ENCODE data around the gene RNF133. TPM values are rescaled to one million over a fixed set of nuclear protein-coding genes. Genes with fewer than 3 reads are reported as not detected.
"Not testable (repeated sequence)": the region's sequence is repeated elsewhere in the genome, so short reads cannot be mapped to it uniquely, and the experiment has no call there.

Gene RNF133
- total RNA-seq, 2 donors from 2014 or later: 0.86 TPM; not detected in 1

- H3K9me3 ChIP-seq (ENCODE audit: control insufficient read depth, low read length): peaks cover 10% of the 10 kb centered on the region
- H3K9me3 Mint-ChIP-seq: peaks cover 13% of the 10 kb centered on the region
- 100% methylated on average over 1 of the region's 2 CpGs; no CpG with 5 or more reads in 1 of the 2 experiments for WGBS, 2 experiments (ENCODE audit: insufficient coverage in 1 of 2, insufficient read length in 1 of 2)
- no peak overlapping the region for H3K27ac Mint-ChIP-seq
- H3K36me3 ChIP-seq (ENCODE audit: control insufficient read depth, insufficient read depth, low read length): no peaks in the 10 kb centered on the region
- H3K4me1 ChIP-seq (ENCODE audit: control insufficient read depth, insufficient read depth, low read length): no peaks in the 10 kb centered on the region
- no peaks in the 10 kb centered on the region for H3K27me3 Mint-ChIP-seq (ENCODE audit: insufficient read depth)
- H3K4me3 ChIP-seq (ENCODE audit: low read length): no peak overlapping the region
- H3K4me1 Mint-ChIP-seq: peaks cover 1% of the 10 kb centered on the region
- H3K9ac ChIP-seq (ENCODE audit: extremely low read depth, low read length, poor library complexity, severe bottlenecking): no peak overlapping the region
- no peak overlapping the region for H3K27ac ChIP-seq (ENCODE audit: low read depth, low read length)
- peaks cover 1% of the 10 kb centered on the region for H3K36me3 Mint-ChIP-seq (ENCODE audit: low read depth)
- no peak overlapping the region for H3K4me3 Mint-ChIP-seq
- no peak for TF ChIP-seq CTCF (conservative IDR thresholded peaks at IDR 0.05)
- no peaks in the 10 kb centered on the region for H3K27me3 ChIP-seq (ENCODE audit: control insufficient read depth, insufficient read depth, low read length, poor library complexity, severe bottlenecking)
- DNase-seq: no peak
Observed at GRCh38 chr7:122684504-122684903, 14.4 kb downstream of the RNF133 start.

- no peaks in the 10 kb centered on the region for H3K36me3 ChIP-seq (ENCODE audit: control insufficient read depth, insufficient read depth, low read length)
- H3K27me3 Mint-ChIP-seq (ENCODE audit: insufficient read depth): no peaks in the 10 kb centered on the region
- peaks cover 11% of the 10 kb centered on the region for H3K9me3 ChIP-seq (ENCODE audit: control insufficient read depth, low read length)
- H3K4me3 Mint-ChIP-seq: no peak overlapping the region
- DNase-seq: peak; percentile 42
- H3K9ac ChIP-seq (ENCODE audit: extremely low read depth, low read length, poor library complexity, severe bottlenecking): no peak overlapping the region
- TF ChIP-seq CTCF (conservative IDR thresholded peaks at IDR 0.05): no peak
- H3K4me3 ChIP-seq (ENCODE audit: low read length): no peak overlapping the region
- peaks cover 26% of the 10 kb centered on the region for H3K9me3 Mint-ChIP-seq
- no peaks in the 10 kb centered on the region for H3K27me3 ChIP-seq (ENCODE audit: control insufficient read depth, insufficient read depth, low read length, poor library complexity, severe bottlenecking)
- H3K4me1 ChIP-seq (ENCODE audit: control insufficient read depth, insufficient read depth, low read length): no peaks in the 10 kb centered on the region
- peak overlapping the region; percentile 75 for H3K27ac Mint-ChIP-seq
- H3K27ac ChIP-seq (ENCODE audit: low read depth, low read length): no peak overlapping the region
- H3K36me3 Mint-ChIP-seq (ENCODE audit: low read depth): peaks cover 4% of the 10 kb centered on the region
- 89 to 100% methylated on average over 3 to 6 of the region's 8 CpGs for WGBS, 2 experiments (ENCODE audit: insufficient coverage in 1 of 2, insufficient read length in 1 of 2)
- peaks cover 9% of the 10 kb centered on the region for H3K4me1 Mint-ChIP-seq
Observed at GRCh38 chr7:122682815-122683550, 15.9 kb downstream of the RNF133 start.

- 84 to 95% methylated on average over 7 to 16 of the region's 16 CpGs for WGBS, 2 experiments (ENCODE audit: insufficient coverage in 1 of 2, insufficient read length in 1 of 2)
- H3K4me3 Mint-ChIP-seq; H3K4me1 Mint-ChIP-seq; H3K4me3 ChIP-seq (ENCODE audit: low read length); DNase-seq; H3K9ac ChIP-seq (ENCODE audit: extremely low read depth, low read length, poor library complexity, severe bottlenecking); H3K4me1 ChIP-seq (ENCODE audit: control insufficient read depth, insufficient read depth, low read length); H3K36me3 ChIP-seq (ENCODE audit: control insufficient read depth, insufficient read depth, low read length); H3K36me3 Mint-ChIP-seq (ENCODE audit: low read depth); H3K27ac Mint-ChIP-seq; H3K27me3 Mint-ChIP-seq (ENCODE audit: insufficient read depth); H3K27ac ChIP-seq (ENCODE audit: low read depth, low read length); H3K27me3 ChIP-seq (ENCODE audit: control insufficient read depth, insufficient read depth, low read length, poor library complexity, severe bottlenecking): not testable (repeated sequence)
- peaks cover 28% of the 10 kb centered on the region for H3K9me3 Mint-ChIP-seq
- peaks cover 11% of the 10 kb centered on the region for H3K9me3 ChIP-seq (ENCODE audit: control insufficient read depth, low read length)
Observed at GRCh38 chr7:122681186-122681585, 17.7 kb downstream of the RNF133 start.

Measured in endodermal cell (in vitro differentiated cells).